ENCODE results near the gene NEU4. TPM values are rescaled to one million over a fixed set of nuclear protein-coding genes. Genes with fewer than 3 reads are reported as not detected.
"Not testable (repeated sequence)": the region's sequence is repeated elsewhere in the genome, so short reads cannot be mapped to it uniquely, and the experiment has no call there.

Gene NEU4
- total RNA-seq, 2 donors from 2014 or later, result 1.2 TPM

GRCh38 chr2:241827394-241827793, 18.4 kb downstream of the NEU4 start:
- peaks cover 2% of the 10 kb centered on the region for H3K4me1 Mint-ChIP-seq
- Histone ChIP-seq H3K9me3 (ENCODE audit: control insufficient read depth, low read length) (peaks cover 21% of the 10 kb centered on the region), H3K4me1 (ENCODE audit: control insufficient read depth, insufficient read depth, low read length) (no peaks in the 10 kb centered on the region), H3K27ac (ENCODE audit: low read depth, low read length) (no peak overlapping the region), H3K4me3 (ENCODE audit: low read length) (no peak overlapping the region), H3K9ac (ENCODE audit: extremely low read depth, low read length, poor library complexity, severe bottlenecking) (no peak overlapping the region), H3K27me3 (ENCODE audit: control insufficient read depth, insufficient read depth, low read length, poor library complexity, severe bottlenecking) (peaks cover 10% of the 10 kb centered on the region), H3K36me3 (ENCODE audit: control insufficient read depth, insufficient read depth, low read length) (no peaks in the 10 kb centered on the region)
- DNase-seq, result no peak
- no peak overlapping the region for H3K27ac Mint-ChIP-seq
- peaks cover 12% of the 10 kb centered on the region for H3K27me3 Mint-ChIP-seq (ENCODE audit: insufficient read depth)
- no peak overlapping the region for H3K4me3 Mint-ChIP-seq
- H3K36me3 Mint-ChIP-seq (ENCODE audit: low read depth), result no peaks in the 10 kb centered on the region
- peaks cover 39% of the 10 kb centered on the region for H3K9me3 Mint-ChIP-seq
- no peak for TF ChIP-seq CTCF (conservative IDR thresholded peaks at IDR 0.05)
- WGBS, 2 experiments (ENCODE audit: insufficient coverage in 1 of 2, insufficient read length in 1 of 2), result 87 to 100% methylated on average over 2 of the region's 2 CpGs

- 90 to 92% methylated on average over 8 to 13 of the region's 13 CpGs for WGBS, 2 experiments (ENCODE audit: insufficient coverage in 1 of 2, insufficient read length in 1 of 2)
- Mint-ChIP-seq H3K4me1 (peaks cover 12% of the 10 kb centered on the region), H3K4me3 (no peak overlapping the region), H3K36me3 (ENCODE audit: low read depth) (peaks cover 2% of the 10 kb centered on the region), H3K9me3 (peaks cover 25% of the 10 kb centered on the region), H3K27ac (no peak overlapping the region), H3K27me3 (ENCODE audit: insufficient read depth) (no peaks in the 10 kb centered on the region)
- no peak for TF ChIP-seq CTCF (conservative IDR thresholded peaks at IDR 0.05)
- Histone ChIP-seq H3K9ac (ENCODE audit: extremely low read depth, low read length, poor library complexity, severe bottlenecking) (no peak overlapping the region), H3K27ac (ENCODE audit: low read depth, low read length) (no peak overlapping the region), H3K9me3 (ENCODE audit: control insufficient read depth, low read length) (no peaks in the 10 kb centered on the region), H3K4me3 (ENCODE audit: low read length) (no peak overlapping the region), H3K36me3 (ENCODE audit: control insufficient read depth, insufficient read depth, low read length) (no peaks in the 10 kb centered on the region), H3K27me3 (ENCODE audit: control insufficient read depth, insufficient read depth, low read length, poor library complexity, severe bottlenecking) (no peaks in the 10 kb centered on the region), H3K4me1 (ENCODE audit: control insufficient read depth, insufficient read depth, low read length) (no peaks in the 10 kb centered on the region)
- peak; percentile 26 for DNase-seq
Observed at GRCh38 chr2:241833101-241833663, 24.2 kb downstream of the NEU4 start.

- not testable (repeated sequence) for H3K36me3 Mint-ChIP-seq (ENCODE audit: low read depth); H3K9ac ChIP-seq (ENCODE audit: extremely low read depth, low read length, poor library complexity, severe bottlenecking); H3K9me3 ChIP-seq (ENCODE audit: control insufficient read depth, low read length); H3K4me3 Mint-ChIP-seq; H3K36me3 ChIP-seq (ENCODE audit: control insufficient read depth, insufficient read depth, low read length); H3K27ac Mint-ChIP-seq; H3K27ac ChIP-seq (ENCODE audit: low read depth, low read length); H3K4me1 ChIP-seq (ENCODE audit: control insufficient read depth, insufficient read depth, low read length); H3K27me3 Mint-ChIP-seq (ENCODE audit: insufficient read depth); H3K27me3 ChIP-seq (ENCODE audit: control insufficient read depth, insufficient read depth, low read length, poor library complexity, severe bottlenecking); H3K4me3 ChIP-seq (ENCODE audit: low read length)
- WGBS, 2 experiments (ENCODE audit: insufficient coverage in 1 of 2, insufficient read length in 1 of 2), result 91 to 98% methylated on average over 23 to 28 of the region's 28 CpGs
- peaks cover 12% of the 10 kb centered on the region for H3K4me1 Mint-ChIP-seq
- peak; percentile 34 for DNase-seq
- H3K9me3 Mint-ChIP-seq, result peaks cover 23% of the 10 kb centered on the region
Observed at GRCh38 chr2:241833756-241834526, 24.9 kb downstream of the NEU4 start.

Data from endodermal cell (in vitro differentiated cells).